CD4-positive, alpha-beta T cell treated with Interleukin-6 for 4 hours (primary cell): ENCODE measurements around the gene TRH.
"Not testable (repeated sequence)": the region's sequence is repeated elsewhere in the genome, so short reads cannot be mapped to it uniquely, and the experiment has no call there.

Experiments used
- DNase-seq: peaks from one replicate; pipeline ENCODE4 v3.0.0-alpha.2; 2020; ENCODE audit warnings: mixed read lengths

Gene TRH

GRCh38 chr3:130013246-130013645, 38.7 kb downstream of the TRH start:
- not testable (repeated sequence) for DNase-seq

- DNase-seq = no peak
Measured at GRCh38 chr3:130014526-130014925, 40.0 kb downstream of the TRH start.

DNA sequence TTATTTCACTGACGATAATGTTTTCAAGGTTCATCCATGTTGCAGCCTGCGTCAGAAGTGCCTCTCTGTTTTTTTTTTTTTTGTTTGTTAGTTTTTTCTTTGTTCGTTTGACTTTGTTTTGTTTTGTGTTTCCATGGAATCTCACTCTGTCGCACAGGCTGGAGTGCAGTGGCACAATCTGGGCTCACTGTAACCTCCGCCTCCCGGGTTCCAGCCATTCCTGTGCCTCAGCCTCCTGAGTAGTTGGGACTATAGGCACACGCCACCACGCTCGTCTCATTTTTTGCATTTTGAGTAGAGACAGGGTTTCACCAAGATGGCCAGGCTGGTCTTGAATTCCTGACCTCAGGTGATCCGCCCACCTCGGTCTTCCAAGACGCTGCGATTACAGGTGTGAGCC, 43.1 kb downstream of the TRH start:
- not testable (repeated sequence) for DNase-seq

- not testable (repeated sequence) for DNase-seq
Measured at GRCh38 chr3:130026146-130026829, 51.8 kb downstream of the TRH start.

- not testable (repeated sequence) for DNase-seq
Measured at GRCh38 chr3:130027437-130027836, 52.9 kb downstream of the TRH start.
